ENCODE results near the gene TBC1D14.

GRCh38 chr4:7016086-7016485 is 106.5 kb downstream of the TBC1D14 start:
- no peak for TF ChIP-seq POLR2AphosphoS5 (IDR thresholded peaks at IDR 0.05; ENCODE audit: low read depth, low read length)
- no peak for TF ChIP-seq POLR2A (IDR thresholded peaks at IDR 0.05; ENCODE audit: low read depth, low read length)
- TF ChIP-seq POU2F2 (IDR thresholded peaks at IDR 0.05; ENCODE audit: low read depth, low read length): no peak
- no peak for TF ChIP-seq TAF1 (IDR thresholded peaks at IDR 0.05; ENCODE audit: low read depth, low read length)

Data from GM12891 (cell line).